PC-3 (cell line): ENCODE data around the gene FOXN3. TPM values are rescaled to one million over a fixed set of nuclear protein-coding genes. Genes with fewer than 3 reads are reported as not detected.

ENCODE experiments used
- ATAC-seq: fragments of 200-7000 bp; cut with Tn5 transposase; 2 replicates; pipeline ENCODE4 v1.9.1; 2020; ENCODE audit warnings: mild to moderate bottlenecking, moderate library complexity
- BruUV-seq: library from RNA; stranded (reverse); fragments of 400-500 nt; replicated peaks from 2 replicates; lab custom pipeline; 2021; lab: Mats Ljungman, UMichigan
- CTCF ChIA-PET: fragments of 300-600 bp; sonication (Branson Sonifier 250); formaldehyde crosslinking; loops from one replicate; lab custom pipeline; 2022; ENCODE audit warnings: antibody characterized with exemption; lab: Charles Lee
- POLR2A ChIA-PET: fragments of 300-600 bp; sonication (Branson Sonifier 250); formaldehyde crosslinking; loops from one replicate; lab custom pipeline; 2022; ENCODE audit warnings: antibody characterized with exemption; ENCODE audit not compliant: unreplicated experiment; lab: Charles Lee
- DNase-seq: peaks from one replicate; pipeline ENCODE4 v3.0.0-alpha.2; 2015
- H2AFZ ChIP-seq: fragments of 300-600 bp; sonication (generic); 2 replicates; pipeline ENCODE4 v1.6.0; 2016; ENCODE audit warnings: antibody characterized with exemption, low read length
- H3F3A ChIP-seq: fragments of 300-600 bp; sonication (generic); one replicate; pipeline ENCODE4 v1.6.0; 2017; ENCODE audit warnings: antibody characterized with exemption, low read length, control low read depth, mild to moderate bottlenecking; ENCODE audit not compliant: unreplicated experiment
- H3K27ac ChIP-seq: fragments of 300-600 bp; sonication (generic); 2 replicates; pipeline ENCODE4 v1.5.1; 2016; ENCODE audit warnings: mild to moderate bottlenecking, low read length
- H3K27me3 ChIP-seq: fragments of 300-600 bp; sonication (generic); 2 replicates; pipeline ENCODE4 v1.6.1; 2016; ENCODE audit warnings: low read length, mixed read lengths
- H3K36me3 ChIP-seq: fragments of 300-600 bp; sonication (generic); 2 replicates; pipeline ENCODE4 v1.6.1; 2016; ENCODE audit warnings: low read depth, mixed run types, low read length, mixed read lengths
- H3K4me1 ChIP-seq: fragments of 300-600 bp; sonication (generic); 2 replicates; pipeline ENCODE4 v1.5.1; 2016; ENCODE audit warnings: low read length; ENCODE audit not compliant: insufficient read depth
- H3K4me2 ChIP-seq: fragments of 300-600 bp; sonication (generic); 2 replicates; pipeline ENCODE4 v1.6.0; 2016; ENCODE audit warnings: low read length
- H3K4me3 ChIP-seq: fragments of 300-600 bp; sonication (generic); 2 replicates; pipeline ENCODE4 v1.5.1; 2016; ENCODE audit warnings: mild to moderate bottlenecking, low read length, mixed read lengths
- H3K79me2 ChIP-seq: fragments of 300-600 bp; sonication (generic); 2 replicates; pipeline ENCODE4 v1.6.1; 2017; ENCODE audit warnings: low read length, mixed read lengths
- H3K9ac ChIP-seq: fragments of 300-600 bp; sonication (generic); 2 replicates; pipeline ENCODE4 v1.6.0; 2016; ENCODE audit warnings: mild to moderate bottlenecking, low read length
- H3K9me2 ChIP-seq: fragments of 300-600 bp; sonication (generic); replicated peaks from 2 replicates; pipeline ENCODE4 v1.6.1; 2016; ENCODE audit warnings: mixed run types, low read length, mixed read lengths
- H3K9me3 ChIP-seq: fragments of 300-600 bp; sonication (generic); 2 replicates; pipeline ENCODE4 v1.6.1; 2016; ENCODE audit warnings: low read length, mixed read lengths
- H4K20me1 ChIP-seq: fragments of 300-600 bp; sonication (generic); 2 replicates; pipeline ENCODE4 v1.6.1; 2016; ENCODE audit warnings: low read length, mixed read lengths
- CTCF ChIP-seq: fragments of 300-600 bp; sonication (generic); conservative IDR thresholded peaks from 2 replicates; pipeline ENCODE4 v1.5.1; 2017; ENCODE audit warnings: antibody characterized with exemption, low read depth, mild to moderate bottlenecking, low read length
- EZH2 ChIP-seq: fragments of 300-600 bp; sonication (generic); IDR thresholded peaks from one replicate; pipeline ENCODE4 v1.6.1; 2017; ENCODE audit warnings: antibody characterized with exemption, mild to moderate bottlenecking, low read length; ENCODE audit not compliant: unreplicated experiment
- EZH2phosphoT487 ChIP-seq: fragments of 300-600 bp; sonication (generic); IDR thresholded peaks from 2 replicates; pipeline ENCODE4 v1.6.1; 2018; ENCODE audit warnings: mild to moderate bottlenecking, antibody characterized with exemption, low read length, borderline replicate concordance
- intact Hi-C: fragments of 100-400 bp; cut with micrococcal nuclease; formaldehyde crosslinking; loops from 2 replicates; pipeline ENCODE4 v1.9.0; 2023
- total RNA-seq: library from RNA; depleted of rRNA; stranded (reverse); fragments of >200 nt; gene quantifications from 2 replicates; pipeline ENCODE4 v1.2.3, GENCODE V29; 2014

Gene FOXN3
- total RNA-seq, 1 experiment from 2014 or later: 13.3 TPM

- no peaks in the 10 kb centered on the region for H3K9me2 ChIP-seq
- no TSS peak for BruUV-seq
Observed at GRCh38 chr14:89178376-89178775, 238.7 kb downstream of the FOXN3 start.

GRCh38 chr14:89175881-89176799, 240.9 kb downstream of the FOXN3 start:
- H3K79me2 ChIP-seq: no peaks in the 10 kb centered on the region
- ChIA-PET CTCF (interaction anchor here (1.2 kb wide), 1 partner anchor 10 kb away, joined by 3 read pairs; no protein-coding TSS in a partner anchor), POLR2A (no interaction called here)
- no peaks in the 10 kb centered on the region for H3K4me1 ChIP-seq
- no peak overlapping the region for H3K4me3 ChIP-seq
- H3K27me3 ChIP-seq: no peaks in the 10 kb centered on the region
- no peak overlapping the region for H2AFZ ChIP-seq
- H4K20me1 ChIP-seq: no peaks in the 10 kb centered on the region
- no peaks in the 10 kb centered on the region for H3K9me3 ChIP-seq
- ATAC-seq (peak; percentile 42; the same call in 1 of the 2 replicates), DNase-seq (no peak)
- H3K4me2 ChIP-seq: no peak overlapping the region
- no peak overlapping the region for H3K27ac ChIP-seq
- no peaks in the 10 kb centered on the region for H3F3A ChIP-seq
- H3K9ac ChIP-seq: no peak overlapping the region
- no peaks in the 10 kb centered on the region for H3K9me2 ChIP-seq
- BruUV-seq: no TSS peak
- TF ChIP-seq EZH2 (no peak), EZH2phosphoT487 (no peak), CTCF (no peak)
- H3K36me3 ChIP-seq: no peaks in the 10 kb centered on the region
- intact Hi-C loops: loop anchor here (2.0 to 5.0 kb wide), 3 partner anchors 39 to 241 kb away; partner anchors contain the start of gene FOXN3

More at GRCh38 chr14:89178376-89178775, 238.7 kb downstream of the FOXN3 start:
- no peaks in the 10 kb centered on the region for H3K79me2 ChIP-seq
- CTCF ChIA-PET: interaction anchor here (0.6 to 0.7 kb wide), 2 partner anchors 36 to 61 kb away, joined by 6 to 7 read pairs; no protein-coding TSS in a partner anchor
- H3K4me1 ChIP-seq: no peaks in the 10 kb centered on the region
- H3K27me3 ChIP-seq: no peaks in the 10 kb centered on the region
- H2AFZ ChIP-seq: no peak overlapping the region
- H3K9ac ChIP-seq: no peak overlapping the region
- H4K20me1 ChIP-seq: no peaks in the 10 kb centered on the region
- H3F3A ChIP-seq: no peaks in the 10 kb centered on the region
- intact Hi-C loops: loop anchor here (5.0 kb wide), 1 partner anchor 239 kb away; the partner anchor contains the start of gene FOXN3
- H3K27ac ChIP-seq: no peak overlapping the region
- H3K9me3 ChIP-seq: no peaks in the 10 kb centered on the region
- H3K4me3 ChIP-seq: no peak overlapping the region
- TF ChIP-seq EZH2 (no peak), CTCF (no peak), EZH2phosphoT487 (no peak)
- POLR2A ChIA-PET: no interaction called here
- ATAC-seq (no peak), DNase-seq (no peak)
- H3K4me2 ChIP-seq: no peak overlapping the region
- no peaks in the 10 kb centered on the region for H3K36me3 ChIP-seq

GRCh38 chr14:89171628-89172027, 245.4 kb downstream of the FOXN3 start:
- H3K9me2 ChIP-seq: no peaks in the 10 kb centered on the region
- no peaks in the 10 kb centered on the region for H3K36me3 ChIP-seq
- no peak overlapping the region for H3K9ac ChIP-seq
- H3K4me1 ChIP-seq: no peaks in the 10 kb centered on the region
- H2AFZ ChIP-seq: no peak overlapping the region
- H4K20me1 ChIP-seq: no peaks in the 10 kb centered on the region
- ATAC-seq (no peak), DNase-seq (no peak)
- CTCF ChIA-PET: no interaction called here
- POLR2A ChIA-PET: no interaction called here
- H3K79me2 ChIP-seq: no peaks in the 10 kb centered on the region
- no peak for TF ChIP-seq EZH2
- TF ChIP-seq EZH2phosphoT487: no peak
- TF ChIP-seq CTCF: no peak
- H3F3A ChIP-seq: no peaks in the 10 kb centered on the region
- H3K4me3 ChIP-seq: no peak overlapping the region
- BruUV-seq: no TSS peak
- no peak overlapping the region for H3K4me2 ChIP-seq
- intact Hi-C loops: no loop called here
- H3K9me3 ChIP-seq: no peaks in the 10 kb centered on the region
- no peak overlapping the region for H3K27ac ChIP-seq
- no peaks in the 10 kb centered on the region for H3K27me3 ChIP-seq
